Endothelial cell of umbilical vein (primary cell): ENCODE data around the gene MAPK8.

ENCODE experiments used
- CTCF ChIP-seq, 2 donors: IDR thresholded peaks; 1 replicate in 1 of 2; 2 replicates in 1 of 2; pipeline ENCODE4 v1.5.1; 2011; ENCODE audit warnings: low read length in 2 of 2, mild to moderate bottlenecking in 2 of 2, moderate library complexity in 2 of 2, control low read depth in 1 of 2, inconsistent platforms in 1 of 2, low read depth in 1 of 2; ENCODE audit not compliant: insufficient read depth in 1 of 2; ENCODE audit errors: extremely low read depth in 1 of 2
- JUN ChIP-seq: IDR thresholded peaks from 2 replicates; pipeline ENCODE4 v1.6.1; 2011; ENCODE audit warnings: borderline replicate concordance, low read depth; ENCODE audit not compliant: insufficient read length, insufficient read depth
- POLR2A ChIP-seq: IDR thresholded peaks from 2 replicates; pipeline ENCODE4 v1.6.1; 2012; ENCODE audit warnings: low read depth, mild to moderate bottlenecking, control low read depth, low read length

- no peak for TF ChIP-seq CTCF (IDR thresholded peaks at IDR 0.05; ENCODE audit: extremely low read depth in 1 of 2, insufficient read depth in 1 of 2, low read depth in 1 of 2, low read length in 2 of 2)
- no peak for TF ChIP-seq POLR2A
- TF ChIP-seq JUN = no peak
Observed at GRCh38 chr10:48464121-48464870, 157.8 kb downstream of the MAPK8 start.
